22Rv1 (cell line): Measurements from ENCODE around the gene PPL.

Experiments used
- ZFX ChIP-seq: fragments of 450-650 bp; IDR thresholded peaks from 2 replicates; pipeline ENCODE4 v1.6.1; 2017; ENCODE audit warnings: antibody characterized with exemption, borderline replicate concordance
- TF ChIP-seq, protein P1 (sequence below): fragments of 450-650 bp; IDR thresholded peaks from 2 replicates; pipeline ENCODE4 v1.5.1; 2017; ENCODE audit warnings: mild to moderate bottlenecking

- TF ChIP-seq, protein P1, sequence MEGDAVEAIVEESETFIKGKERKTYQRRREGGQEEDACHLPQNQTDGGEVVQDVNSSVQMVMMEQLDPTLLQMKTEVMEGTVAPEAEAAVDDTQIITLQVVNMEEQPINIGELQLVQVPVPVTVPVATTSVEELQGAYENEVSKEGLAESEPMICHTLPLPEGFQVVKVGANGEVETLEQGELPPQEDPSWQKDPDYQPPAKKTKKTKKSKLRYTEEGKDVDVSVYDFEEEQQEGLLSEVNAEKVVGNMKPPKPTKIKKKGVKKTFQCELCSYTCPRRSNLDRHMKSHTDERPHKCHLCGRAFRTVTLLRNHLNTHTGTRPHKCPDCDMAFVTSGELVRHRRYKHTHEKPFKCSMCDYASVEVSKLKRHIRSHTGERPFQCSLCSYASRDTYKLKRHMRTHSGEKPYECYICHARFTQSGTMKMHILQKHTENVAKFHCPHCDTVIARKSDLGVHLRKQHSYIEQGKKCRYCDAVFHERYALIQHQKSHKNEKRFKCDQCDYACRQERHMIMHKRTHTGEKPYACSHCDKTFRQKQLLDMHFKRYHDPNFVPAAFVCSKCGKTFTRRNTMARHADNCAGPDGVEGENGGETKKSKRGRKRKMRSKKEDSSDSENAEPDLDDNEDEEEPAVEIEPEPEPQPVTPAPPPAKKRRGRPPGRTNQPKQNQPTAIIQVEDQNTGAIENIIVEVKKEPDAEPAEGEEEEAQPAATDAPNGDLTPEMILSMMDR, result no peak
- no peak for TF ChIP-seq ZFX
These were observed 42.4 kb downstream of the PPL start for GRCh38 chr16:4894276-4895150.
